HCT116 (cell line): ENCODE results near the gene GRM1.

Experiments
- YY1 ChIP-seq: IDR thresholded peaks from 2 replicates; pipeline ENCODE4 v1.6.1; 2011; ENCODE audit warnings: low read length, low read depth, moderate library complexity, mild to moderate bottlenecking; ENCODE audit not compliant: insufficient replicate concordance; ENCODE audit errors: extremely low read depth
- ZNF274 ChIP-seq: fragments of 200-500 bp; sonication (Bioruptor generic); IDR thresholded peaks from 2 replicates; pipeline ENCODE4 v1.6.1; 2014; ENCODE audit warnings: mild to moderate bottlenecking, low read depth, low read length, inconsistent platforms
- TF ChIP-seq, protein P1 (sequence below), 3 experiments: fragments of 200-600 bp in 1 of 3; sonication (generic) in 1 of 3; IDR thresholded peaks in 2 of 3; conservative IDR thresholded peaks in 1 of 3; 2 replicates each; pipeline ENCODE4 v1.5.1; 2012 to 2017; ENCODE audit warnings: low read depth in 2 of 3, low read length in 2 of 3, antibody characterized with exemption in 1 of 3, borderline replicate concordance in 1 of 3, control low read depth in 1 of 3, mild to moderate bottlenecking in 1 of 3, mixed read lengths in 1 of 3, mixed run types in 1 of 3, moderate library complexity in 1 of 3; ENCODE audit not compliant: insufficient read depth in 1 of 3

DNA sequence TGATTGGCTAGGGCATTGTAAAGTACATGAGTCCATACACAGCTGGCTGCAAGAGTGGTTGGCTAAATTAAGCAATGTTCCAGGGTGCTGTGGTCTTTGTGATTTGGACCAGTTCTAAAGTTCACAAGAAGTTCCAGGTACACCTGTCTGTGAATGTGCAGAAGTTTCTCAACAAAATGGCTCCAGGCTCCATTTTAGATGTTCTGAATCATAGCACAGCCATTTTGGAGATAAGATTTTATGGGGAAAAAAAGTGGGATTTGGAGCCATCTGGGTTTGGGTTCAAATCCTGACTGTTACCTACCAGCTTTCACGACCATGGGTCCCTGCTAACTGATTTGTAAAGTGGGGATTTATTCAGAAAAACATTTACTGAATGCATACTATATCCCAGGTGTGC is 82.1 kb downstream of the GRM1 start:
- TF ChIP-seq ZNF274 = no peak
- TF ChIP-seq, protein P1, sequence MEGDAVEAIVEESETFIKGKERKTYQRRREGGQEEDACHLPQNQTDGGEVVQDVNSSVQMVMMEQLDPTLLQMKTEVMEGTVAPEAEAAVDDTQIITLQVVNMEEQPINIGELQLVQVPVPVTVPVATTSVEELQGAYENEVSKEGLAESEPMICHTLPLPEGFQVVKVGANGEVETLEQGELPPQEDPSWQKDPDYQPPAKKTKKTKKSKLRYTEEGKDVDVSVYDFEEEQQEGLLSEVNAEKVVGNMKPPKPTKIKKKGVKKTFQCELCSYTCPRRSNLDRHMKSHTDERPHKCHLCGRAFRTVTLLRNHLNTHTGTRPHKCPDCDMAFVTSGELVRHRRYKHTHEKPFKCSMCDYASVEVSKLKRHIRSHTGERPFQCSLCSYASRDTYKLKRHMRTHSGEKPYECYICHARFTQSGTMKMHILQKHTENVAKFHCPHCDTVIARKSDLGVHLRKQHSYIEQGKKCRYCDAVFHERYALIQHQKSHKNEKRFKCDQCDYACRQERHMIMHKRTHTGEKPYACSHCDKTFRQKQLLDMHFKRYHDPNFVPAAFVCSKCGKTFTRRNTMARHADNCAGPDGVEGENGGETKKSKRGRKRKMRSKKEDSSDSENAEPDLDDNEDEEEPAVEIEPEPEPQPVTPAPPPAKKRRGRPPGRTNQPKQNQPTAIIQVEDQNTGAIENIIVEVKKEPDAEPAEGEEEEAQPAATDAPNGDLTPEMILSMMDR (IDR thresholded peaks at IDR 0.05 in 2 of 3, conservative IDR thresholded peaks at IDR 0.05 in 1 of 3; ENCODE audit: borderline replicate concordance in 1 of 3, insufficient read depth in 1 of 3, low read depth in 2 of 3, low read length in 2 of 3) = no peak
- peak; percentile 70 for TF ChIP-seq YY1
